OCI-LY3 (cell line): ENCODE measurements around the gene P3R3URF.

Source experiments
- EZH2phosphoT487 ChIP-seq: fragments of 200-600 bp; shearing (Covaris generic); IDR thresholded peaks from 2 replicates; pipeline ENCODE4 v1.6.1; 2018; ENCODE audit warnings: antibody characterized with exemption, mixed run types, low read depth
- TF ChIP-seq, protein P1 (sequence below): fragments of 200-600, 300-600 bp; sonication (generic); IDR thresholded peaks from 2 replicates; pipeline ENCODE4 v1.5.1; 2014; ENCODE audit warnings: antibody characterized with exemption, low read length, low read depth

DNA sequence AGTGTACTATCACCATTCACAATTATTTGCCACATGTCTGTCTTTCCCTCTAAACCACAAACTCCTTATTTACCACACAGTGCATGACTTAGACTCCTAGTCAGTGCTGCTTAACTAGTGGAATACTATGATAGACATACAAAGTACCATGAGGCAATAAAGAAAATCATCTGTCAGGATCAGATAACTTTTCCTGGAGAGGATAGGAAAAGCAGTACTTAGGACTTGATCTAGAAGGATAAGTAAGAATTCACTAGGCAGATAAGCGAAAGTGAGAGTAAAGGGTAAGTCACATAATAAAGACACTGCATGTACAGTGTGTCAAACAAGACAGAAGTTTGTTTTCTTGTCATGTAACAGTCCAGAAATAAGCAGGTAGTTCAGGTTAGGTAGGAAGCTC lies 22.6 kb downstream of the P3R3URF start:
- TF ChIP-seq, protein P1, sequence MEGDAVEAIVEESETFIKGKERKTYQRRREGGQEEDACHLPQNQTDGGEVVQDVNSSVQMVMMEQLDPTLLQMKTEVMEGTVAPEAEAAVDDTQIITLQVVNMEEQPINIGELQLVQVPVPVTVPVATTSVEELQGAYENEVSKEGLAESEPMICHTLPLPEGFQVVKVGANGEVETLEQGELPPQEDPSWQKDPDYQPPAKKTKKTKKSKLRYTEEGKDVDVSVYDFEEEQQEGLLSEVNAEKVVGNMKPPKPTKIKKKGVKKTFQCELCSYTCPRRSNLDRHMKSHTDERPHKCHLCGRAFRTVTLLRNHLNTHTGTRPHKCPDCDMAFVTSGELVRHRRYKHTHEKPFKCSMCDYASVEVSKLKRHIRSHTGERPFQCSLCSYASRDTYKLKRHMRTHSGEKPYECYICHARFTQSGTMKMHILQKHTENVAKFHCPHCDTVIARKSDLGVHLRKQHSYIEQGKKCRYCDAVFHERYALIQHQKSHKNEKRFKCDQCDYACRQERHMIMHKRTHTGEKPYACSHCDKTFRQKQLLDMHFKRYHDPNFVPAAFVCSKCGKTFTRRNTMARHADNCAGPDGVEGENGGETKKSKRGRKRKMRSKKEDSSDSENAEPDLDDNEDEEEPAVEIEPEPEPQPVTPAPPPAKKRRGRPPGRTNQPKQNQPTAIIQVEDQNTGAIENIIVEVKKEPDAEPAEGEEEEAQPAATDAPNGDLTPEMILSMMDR = no peak
- no peak for TF ChIP-seq EZH2phosphoT487
